Activated T-helper 17 cell treated with anti-CD3 and anti-CD28 coated beads, Interleukin-2, amount 50 U/mL, for 72 hours (primary cell): ENCODE measurements around the gene NGLY1. TPM values are rescaled to one million over a fixed set of nuclear protein-coding genes. Genes with fewer than 3 reads are reported as not detected.

Experiments
- ATAC-seq: fragments of 150-1000 bp; cut with Tn5 transposase; replicated peaks from 2 replicates; pipeline ENCODE4 v1.10.0; 2021; ENCODE audit warnings: mild to moderate bottlenecking, moderate library complexity
- H3K27ac Mint-ChIP-seq: one replicate; pipeline ENCODE4 v1.8.0; 2022; ENCODE audit warnings: mixed read lengths
- H3K27me3 Mint-ChIP-seq: one replicate; pipeline ENCODE4 v1.8.0; 2022; ENCODE audit warnings: mixed read lengths
- H3K36me3 Mint-ChIP-seq: one replicate; pipeline ENCODE4 v1.8.0; 2022; ENCODE audit warnings: low read depth, mild to moderate bottlenecking, mixed read lengths
- H3K4me1 Mint-ChIP-seq: one replicate; pipeline ENCODE4 v1.8.0; 2022; ENCODE audit warnings: mixed read lengths
- H3K4me3 Mint-ChIP-seq: one replicate; pipeline ENCODE4 v1.8.0; 2022; ENCODE audit warnings: mild to moderate bottlenecking, mixed read lengths
- H3K9me3 Mint-ChIP-seq: one replicate; pipeline ENCODE4 v1.8.0; 2022; ENCODE audit warnings: mixed read lengths
- total RNA-seq, 2 donors: library from RNA; stranded (reverse); gene quantifications; one replicate each; pipeline ENCODE4 v1.2.3, GENCODE V29; 2022

NGLY1 gene
- 100 to 1,000 TPM in 1 of 2 donors, 10 to 100 TPM in 1; 93.0 to 232 TPM for total RNA-seq

GRCh38 chr3:25782938-25783660 is at the start of gene NGLY1:
NGLY1 (minus strand) TSS chr3:25783443; CDS start chr3:25783390, 53 bp downstream.
- ATAC-seq: peak; percentile 89
- Mint-ChIP-seq H3K4me1 (peaks cover 36% of the 10 kb centered on the region), H3K4me3 (peak within 1 kb of the TSS; percentile 81), H3K9me3 (no peaks in the 10 kb centered on the region), H3K27me3 (no peaks in the 10 kb centered on the region), H3K27ac (peak within 1 kb of the TSS; percentile 62), H3K36me3 (peaks cover 69% of the 10 kb centered on the region)

- Mint-ChIP-seq H3K9me3 (no peaks in the 10 kb centered on the region), H3K4me3 (no peak overlapping the region), H3K27me3 (peaks cover 7% of the 10 kb centered on the region), H3K4me1 (no peaks in the 10 kb centered on the region), H3K27ac (no peak overlapping the region), H3K36me3 (no peaks in the 10 kb centered on the region)
- no peak for ATAC-seq
Measured at GRCh38 chr3:25831578-25831977, 48.3 kb upstream of the NGLY1 start.

GRCh38 chr3:25830373-25831280 is 47.4 kb upstream of the NGLY1 start:
- Mint-ChIP-seq H3K9me3 (no peaks in the 10 kb centered on the region), H3K27ac (no peak overlapping the region), H3K27me3 (peaks cover 4% of the 10 kb centered on the region), H3K4me3 (no peak overlapping the region), H3K4me1 (peaks cover 7% of the 10 kb centered on the region), H3K36me3 (no peaks in the 10 kb centered on the region)
- ATAC-seq: no peak

GRCh38 chr3:25826510-25826909 is 43.3 kb upstream of the NGLY1 start:
- Mint-ChIP-seq H3K9me3 (no peaks in the 10 kb centered on the region), H3K4me1 (peaks cover 7% of the 10 kb centered on the region), H3K27me3 (peaks cover 4% of the 10 kb centered on the region), H3K36me3 (no peaks in the 10 kb centered on the region), H3K27ac (no peak overlapping the region), H3K4me3 (no peak overlapping the region)
- peak; percentile 57 for ATAC-seq

GRCh38 chr3:25823314-25823713 is 40.1 kb upstream of the NGLY1 start:
- Mint-ChIP-seq H3K36me3 (no peaks in the 10 kb centered on the region), H3K27ac (no peak overlapping the region), H3K9me3 (no peaks in the 10 kb centered on the region), H3K27me3 (peaks cover 9% of the 10 kb centered on the region), H3K4me3 (no peak overlapping the region), H3K4me1 (peaks cover 7% of the 10 kb centered on the region)
- no peak for ATAC-seq

GRCh38 chr3:25821746-25822573 is 38.7 kb upstream of the NGLY1 start:
- no peak for ATAC-seq
- H3K9me3 Mint-ChIP-seq: no peaks in the 10 kb centered on the region
- H3K4me3 Mint-ChIP-seq: no peak overlapping the region
- no peak overlapping the region for H3K27ac Mint-ChIP-seq
- peaks cover 9% of the 10 kb centered on the region for H3K27me3 Mint-ChIP-seq
- peaks cover 8% of the 10 kb centered on the region for H3K4me1 Mint-ChIP-seq
- H3K36me3 Mint-ChIP-seq: no peaks in the 10 kb centered on the region

- peaks cover 13% of the 10 kb centered on the region for H3K27me3 Mint-ChIP-seq
- peaks cover 9% of the 10 kb centered on the region for H3K4me1 Mint-ChIP-seq
- no peaks in the 10 kb centered on the region for H3K36me3 Mint-ChIP-seq
- no peaks in the 10 kb centered on the region for H3K9me3 Mint-ChIP-seq
- ATAC-seq: peak; percentile 29
- no peak overlapping the region for H3K27ac Mint-ChIP-seq
- H3K4me3 Mint-ChIP-seq: no peak overlapping the region
Measured at GRCh38 chr3:25820816-25821486, 37.7 kb upstream of the NGLY1 start.

GRCh38 chr3:25820366-25820765 is 37.1 kb upstream of the NGLY1 start:
- H3K36me3 Mint-ChIP-seq: no peaks in the 10 kb centered on the region
- no peak overlapping the region for H3K4me3 Mint-ChIP-seq
- peaks cover 13% of the 10 kb centered on the region for H3K27me3 Mint-ChIP-seq
- no peaks in the 10 kb centered on the region for H3K9me3 Mint-ChIP-seq
- H3K27ac Mint-ChIP-seq: no peak overlapping the region
- H3K4me1 Mint-ChIP-seq: peaks cover 8% of the 10 kb centered on the region
- peak; percentile 72 for ATAC-seq

GRCh38 chr3:25818335-25818734 is 35.1 kb upstream of the NGLY1 start:
- Mint-ChIP-seq H3K4me1 (peaks cover 8% of the 10 kb centered on the region), H3K9me3 (no peaks in the 10 kb centered on the region), H3K4me3 (no peak overlapping the region), H3K27me3 (peaks cover 13% of the 10 kb centered on the region), H3K36me3 (no peaks in the 10 kb centered on the region), H3K27ac (no peak overlapping the region)
- no peak for ATAC-seq

- H3K4me1 Mint-ChIP-seq: peaks cover 8% of the 10 kb centered on the region
- peak; percentile 56 for ATAC-seq
- H3K4me3 Mint-ChIP-seq: no peak overlapping the region
- no peak overlapping the region for H3K27ac Mint-ChIP-seq
- peaks cover 9% of the 10 kb centered on the region for H3K27me3 Mint-ChIP-seq
- no peaks in the 10 kb centered on the region for H3K9me3 Mint-ChIP-seq
- no peaks in the 10 kb centered on the region for H3K36me3 Mint-ChIP-seq
Measured at GRCh38 chr3:25817638-25818037, 34.4 kb upstream of the NGLY1 start.

GRCh38 chr3:25817107-25817506 is 33.9 kb upstream of the NGLY1 start:
- peak; percentile 73 for ATAC-seq
- peaks cover 8% of the 10 kb centered on the region for H3K4me1 Mint-ChIP-seq
- H3K27me3 Mint-ChIP-seq: peaks cover 9% of the 10 kb centered on the region
- H3K4me3 Mint-ChIP-seq: no peak overlapping the region
- no peaks in the 10 kb centered on the region for H3K36me3 Mint-ChIP-seq
- H3K9me3 Mint-ChIP-seq: no peaks in the 10 kb centered on the region
- no peak overlapping the region for H3K27ac Mint-ChIP-seq

- H3K36me3 Mint-ChIP-seq: no peaks in the 10 kb centered on the region
- peaks cover 4% of the 10 kb centered on the region for H3K27me3 Mint-ChIP-seq
- H3K4me3 Mint-ChIP-seq: no peak overlapping the region
- no peak for ATAC-seq
- H3K9me3 Mint-ChIP-seq: no peaks in the 10 kb centered on the region
- H3K27ac Mint-ChIP-seq: no peak overlapping the region
- peaks cover 8% of the 10 kb centered on the region for H3K4me1 Mint-ChIP-seq
Measured at GRCh38 chr3:25812644-25813043, 29.4 kb upstream of the NGLY1 start.

- peaks cover 6% of the 10 kb centered on the region for H3K9me3 Mint-ChIP-seq
- ATAC-seq: no peak
- no peak overlapping the region for H3K27ac Mint-ChIP-seq
- H3K36me3 Mint-ChIP-seq: no peaks in the 10 kb centered on the region
- no peak overlapping the region for H3K4me3 Mint-ChIP-seq
- no peaks in the 10 kb centered on the region for H3K4me1 Mint-ChIP-seq
- no peaks in the 10 kb centered on the region for H3K27me3 Mint-ChIP-seq
Measured at GRCh38 chr3:25804676-25805075, 21.4 kb upstream of the NGLY1 start.

GRCh38 chr3:25803833-25804232 is 20.6 kb upstream of the NGLY1 start:
- Mint-ChIP-seq H3K27me3 (no peaks in the 10 kb centered on the region), H3K4me1 (no peaks in the 10 kb centered on the region), H3K9me3 (peaks cover 6% of the 10 kb centered on the region), H3K27ac (no peak overlapping the region), H3K4me3 (no peak overlapping the region), H3K36me3 (no peaks in the 10 kb centered on the region)
- no peak for ATAC-seq
